AG04450 (cell line): ENCODE data around the gene STX10. TPM values are rescaled to one million over a fixed set of nuclear protein-coding genes. Genes with fewer than 3 reads are reported as not detected.
A peak's percentile ranks its signal among the peaks of the same experiment; 100 is the strongest.

Experiments used
- CTCF ChIA-PET: fragments of 300-600, 350-600 bp; formaldehyde crosslinking; extraction: SDS; loops from one replicate; lab custom pipeline; 2022; ENCODE audit warnings: antibody characterized with exemption, inconsistent platforms; lab: Charles Lee
- POLR2A ChIA-PET: fragments of 350-600 bp; formaldehyde crosslinking; extraction: SDS; loops from one replicate; lab custom pipeline; 2021; ENCODE audit warnings: antibody characterized with exemption, inconsistent platforms; lab: Yijun Ruan, JAX
- DNase-seq: peaks from one replicate; pipeline ENCODE4 v3.0.0-alpha.2; 2011; ENCODE audit warnings: low read depth, low spot score
- H3K27ac ChIP-seq: one replicate; pipeline ENCODE4 v1.5.1; 2012; ENCODE audit warnings: low read depth, low read length, control low read depth
- H3K27me3 ChIP-seq: one replicate; pipeline ENCODE4 v1.6.0; 2012; ENCODE audit warnings: low read length; ENCODE audit not compliant: control insufficient read depth, insufficient read depth
- H3K4me3 ChIP-seq: 2 replicates; pipeline ENCODE4 v1.5.1; 2011; ENCODE audit warnings: mild to moderate bottlenecking, low read depth, low read length, control low read depth
- H3K9me3 ChIP-seq: 2 replicates; pipeline ENCODE4 v1.5.1; 2012; ENCODE audit warnings: low read length; ENCODE audit not compliant: control insufficient read depth, insufficient read depth
- polyA plus RNA-seq: library from polyadenylated mRNA; depleted of rRNA; stranded (reverse); fragments of >200 nt; gene quantifications from 2 replicates; pipeline ENCODE4 v1.2.3, GENCODE V29; 2011
- TF ChIP-seq, protein P1 (sequence below): IDR thresholded peaks from 2 replicates; pipeline ENCODE4 v1.5.1; 2011; ENCODE audit warnings: low read depth, low read length, control low read depth, inconsistent platforms

Gene STX10
- polyA plus RNA-seq, 1 experiment = 47.9 TPM

DNA sequence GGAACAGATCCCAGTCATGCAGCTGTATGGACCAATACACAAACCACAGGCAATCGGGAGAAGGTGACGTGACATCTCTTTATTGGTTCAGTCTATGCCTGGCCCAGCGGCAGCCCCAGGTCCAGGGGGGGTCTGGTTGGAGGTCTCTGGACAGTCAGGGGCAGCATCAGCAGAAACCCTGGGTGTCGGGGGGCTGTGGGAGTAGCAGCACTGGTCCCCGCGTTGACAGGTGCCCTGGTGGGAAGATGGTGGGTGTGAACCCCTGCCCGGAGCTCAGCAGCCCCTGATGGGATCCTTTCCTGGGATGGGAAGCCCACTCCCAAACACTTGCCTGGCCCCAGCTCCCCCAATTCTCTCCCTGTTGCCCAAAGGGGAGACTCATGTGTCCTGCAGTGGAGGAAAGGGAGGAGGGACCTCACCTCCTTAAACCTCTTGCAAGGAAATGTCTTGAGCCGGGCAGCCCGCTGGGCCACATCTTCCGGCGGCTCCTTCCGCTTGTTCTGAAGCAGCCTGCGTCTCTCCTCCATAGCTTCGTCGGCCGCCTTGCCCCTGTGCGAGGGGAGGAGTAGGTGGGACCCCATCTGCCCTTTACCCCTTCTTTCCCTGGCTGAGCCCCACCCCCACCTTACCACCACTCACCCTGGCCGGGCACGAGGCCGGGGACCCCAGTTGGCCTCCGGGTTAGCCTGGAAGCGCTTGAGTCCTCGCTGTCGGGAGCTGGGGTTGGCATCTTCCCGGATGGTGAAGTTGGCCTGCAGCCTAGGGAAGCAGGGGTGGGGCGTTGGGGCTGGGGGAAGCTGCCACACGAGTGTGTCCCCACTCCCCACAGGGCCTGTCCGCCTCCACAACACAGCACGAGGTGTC is 45.1 kb downstream of the STX10 start:
- no peaks in the 10 kb centered on the region for H3K27me3 ChIP-seq
- CTCF ChIA-PET = interaction anchor here (0.7 to 2.1 kb wide), 5 partner anchors 14 to 140 kb away, joined by 4 to 12 read pairs (median 4); no protein-coding TSS in a partner anchor
- DNase-seq = no peak
- no peak overlapping the region for H3K4me3 ChIP-seq
- POLR2A ChIA-PET = interaction anchor here (0.5 to 0.6 kb wide), 2 partner anchors 14 to 159 kb away, joined by 3 to 5 read pairs; no protein-coding TSS in a partner anchor
- peaks cover 2% of the 10 kb centered on the region; the same call in 1 of the 2 replicates for H3K9me3 ChIP-seq
- no peak overlapping the region for H3K27ac ChIP-seq
- TF ChIP-seq, protein P1, sequence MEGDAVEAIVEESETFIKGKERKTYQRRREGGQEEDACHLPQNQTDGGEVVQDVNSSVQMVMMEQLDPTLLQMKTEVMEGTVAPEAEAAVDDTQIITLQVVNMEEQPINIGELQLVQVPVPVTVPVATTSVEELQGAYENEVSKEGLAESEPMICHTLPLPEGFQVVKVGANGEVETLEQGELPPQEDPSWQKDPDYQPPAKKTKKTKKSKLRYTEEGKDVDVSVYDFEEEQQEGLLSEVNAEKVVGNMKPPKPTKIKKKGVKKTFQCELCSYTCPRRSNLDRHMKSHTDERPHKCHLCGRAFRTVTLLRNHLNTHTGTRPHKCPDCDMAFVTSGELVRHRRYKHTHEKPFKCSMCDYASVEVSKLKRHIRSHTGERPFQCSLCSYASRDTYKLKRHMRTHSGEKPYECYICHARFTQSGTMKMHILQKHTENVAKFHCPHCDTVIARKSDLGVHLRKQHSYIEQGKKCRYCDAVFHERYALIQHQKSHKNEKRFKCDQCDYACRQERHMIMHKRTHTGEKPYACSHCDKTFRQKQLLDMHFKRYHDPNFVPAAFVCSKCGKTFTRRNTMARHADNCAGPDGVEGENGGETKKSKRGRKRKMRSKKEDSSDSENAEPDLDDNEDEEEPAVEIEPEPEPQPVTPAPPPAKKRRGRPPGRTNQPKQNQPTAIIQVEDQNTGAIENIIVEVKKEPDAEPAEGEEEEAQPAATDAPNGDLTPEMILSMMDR = no peak

DNA sequence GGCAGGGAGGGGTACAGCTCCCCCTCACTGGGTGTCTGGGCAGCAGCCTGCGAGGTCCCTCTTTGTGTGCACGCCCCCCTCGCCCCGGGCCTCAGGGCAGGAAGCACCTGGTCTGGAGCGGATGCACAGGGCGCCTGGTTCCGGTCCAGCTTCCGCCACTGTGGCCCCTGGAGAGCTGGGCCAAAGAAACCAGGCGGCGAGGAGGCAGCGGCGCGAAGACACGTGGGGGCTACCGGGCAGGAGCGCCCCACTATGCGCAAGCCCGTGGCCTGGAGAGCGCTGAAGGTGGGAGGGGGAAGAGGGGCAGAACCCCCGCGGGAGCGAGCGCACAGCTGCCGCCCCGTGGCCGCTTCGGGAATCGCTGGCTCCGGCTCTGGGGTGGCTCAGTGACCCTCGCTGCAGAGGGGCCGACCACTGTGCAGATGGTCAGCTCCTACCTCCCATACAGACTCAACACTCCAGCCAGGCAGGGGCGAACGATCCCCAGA is 45.8 kb downstream of the STX10 start:
- ChIA-PET POLR2A (no interaction called here), CTCF (interaction anchor here (1.0 to 2.1 kb wide), 4 partner anchors 13 to 139 kb away, joined by 4 to 12 read pairs (median 8); no protein-coding TSS in a partner anchor)
- no peak for DNase-seq
- H3K9me3 ChIP-seq = peaks cover 2% of the 10 kb centered on the region; the same call in 1 of the 2 replicates
- H3K27ac ChIP-seq = no peak overlapping the region
- H3K4me3 ChIP-seq = no peak overlapping the region
- H3K27me3 ChIP-seq = no peaks in the 10 kb centered on the region
- TF ChIP-seq, protein P1 = peak; percentile 67

DNA sequence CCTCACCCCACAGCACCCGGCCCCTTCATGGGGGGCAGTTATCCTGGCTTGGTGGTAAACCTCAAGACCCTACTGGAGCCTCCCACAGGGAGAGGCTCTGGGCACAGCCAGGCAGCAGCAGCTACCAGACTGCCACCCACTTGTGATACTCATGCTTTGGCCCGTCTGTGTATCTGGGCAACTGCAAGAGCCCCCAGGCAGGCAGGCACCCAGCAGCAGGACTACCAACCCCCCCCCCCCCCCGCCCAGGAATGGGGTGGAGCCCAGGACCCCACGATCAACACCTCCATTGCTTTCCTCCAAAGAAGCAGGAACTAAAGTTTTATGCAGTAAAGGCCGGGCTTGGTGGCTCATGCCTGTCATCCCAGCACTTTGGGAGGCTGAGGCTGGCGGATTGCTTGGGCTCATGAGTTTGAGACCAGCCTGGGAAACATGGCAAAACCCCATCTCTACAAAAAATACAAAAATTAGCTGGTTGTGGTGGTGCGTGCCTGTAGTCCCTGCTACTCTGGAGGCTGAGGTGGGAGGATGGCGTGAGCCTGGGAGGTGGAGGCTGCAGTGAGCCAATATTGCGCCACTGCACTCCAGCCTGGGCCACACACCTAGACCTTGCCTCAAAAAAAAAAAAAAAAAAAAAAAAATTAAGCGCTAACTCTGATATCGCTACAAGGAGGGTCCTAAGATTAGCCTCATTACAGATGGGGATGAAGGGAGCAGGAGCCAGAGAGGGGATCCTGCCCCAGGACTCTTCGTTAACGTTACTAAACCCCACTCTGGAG is 46.4 kb downstream of the STX10 start:
- TF ChIP-seq, protein P1 = no peak
- Histone ChIP-seq H3K27ac (no peak overlapping the region), H3K27me3 (no peaks in the 10 kb centered on the region), H3K9me3 (peaks cover 2% of the 10 kb centered on the region; the same call in 1 of the 2 replicates), H3K4me3 (no peak overlapping the region)
- ChIA-PET CTCF (interaction anchor here (1.4 to 2.1 kb wide), 3 partner anchors 13 to 138 kb away, joined by 4 to 12 read pairs (median 11); no protein-coding TSS in a partner anchor), POLR2A (no interaction called here)
- no peak for DNase-seq

DNA sequence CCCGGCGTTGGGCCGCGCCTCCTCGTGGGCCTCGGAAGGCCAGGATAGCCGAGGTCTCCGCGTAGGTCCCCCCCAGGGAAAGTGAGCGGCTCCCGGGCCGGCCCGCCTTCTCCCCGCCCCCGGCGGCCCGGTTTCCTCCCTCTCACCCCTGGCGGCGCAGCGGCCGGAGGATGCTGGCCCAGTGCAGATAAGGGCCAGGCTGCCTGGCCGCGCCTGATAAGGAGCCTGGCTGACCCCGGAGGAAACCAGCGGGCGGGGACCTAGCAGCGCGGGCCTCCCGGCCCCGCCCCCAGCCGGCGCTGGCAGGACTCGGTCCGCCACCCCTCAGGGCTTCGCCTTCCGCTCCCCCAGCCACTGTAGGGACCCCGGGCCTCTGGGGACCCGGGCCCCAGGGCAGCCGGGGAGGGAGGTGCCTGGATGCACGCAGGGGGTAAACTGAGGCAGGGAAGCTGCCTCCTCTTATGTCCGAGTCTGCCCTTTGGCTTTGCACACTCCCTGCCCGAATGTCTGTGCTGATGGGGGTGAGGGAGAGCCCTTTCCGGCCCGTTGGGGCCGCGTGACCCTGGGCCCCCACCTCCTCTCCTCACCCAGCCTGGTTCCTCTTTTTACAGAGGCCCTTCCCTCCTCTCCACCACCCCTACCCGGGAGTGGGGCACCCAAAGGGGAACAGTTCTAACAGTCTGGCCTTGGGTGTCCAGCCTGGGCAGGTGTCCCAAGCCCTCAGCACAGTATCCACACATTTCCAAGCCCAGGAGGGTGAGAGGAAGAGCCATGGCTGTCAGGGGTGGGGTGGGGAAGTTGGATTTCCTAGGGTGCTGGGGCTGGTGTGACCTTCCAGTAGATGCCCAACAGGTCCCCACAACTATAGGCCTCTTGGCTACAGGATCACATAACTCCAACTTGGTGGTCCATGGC is 47.3 kb downstream of the STX10 start, which contains the start of gene LYL1:
TSS of gene LYL1 (minus strand) at position 193 of the 915 bp plus-strand sequence. CDS start 1,687 bp downstream, outside the sequence.
- DNase-seq = no peak
- peak within 1 kb of the TSS; percentile 25 for H3K4me3 ChIP-seq
- POLR2A ChIA-PET = no interaction called here
- H3K27ac ChIP-seq = no peak within 1 kb of the TSS
- TF ChIP-seq, protein P1 = no peak
- H3K27me3 ChIP-seq = no peaks in the 10 kb centered on the region
- CTCF ChIA-PET = interaction anchor here (1.4 to 2.1 kb wide), 2 partner anchors 137 kb away, joined by 4 to 11 read pairs; no protein-coding TSS in a partner anchor
- peaks cover 2% of the 10 kb centered on the region; the same call in 1 of the 2 replicates for H3K9me3 ChIP-seq
